K562 (cell line): Measurements from ENCODE around the gene PCDH9. TPM values are rescaled to one million over a fixed set of nuclear protein-coding genes. Genes with fewer than 3 reads are reported as not detected.

Experiments
- polyA plus RNA-seq, 8 experiments: library from polyadenylated mRNA; depleted of rRNA in 4 of 8; stranded (reverse) in 5 of 8; unstranded in 3 of 8; fragments of >200 nt; fragmentation: Nextera tagmentation in 2 of 8; fragmentation: Illumina TruSeq in 1 of 8; extraction: Ambion mirVana in 2 of 8; extraction: Trizol in 1 of 8; gene quantifications; 2 replicates each; pipeline versions ENCODE4 v1.2.1 to v1.2.3, GENCODE V29; 2011 to 2014; ENCODE audit warnings: inconsistent platforms in 1 of 8, missing spikeins in 1 of 8
- small RNA-seq: library from RNA; depleted of rRNA; stranded (forward); fragments of <200 nt; gene quantifications from one replicate; pipeline ENCODE3, GENCODE V24; 2014
- total RNA-seq, 7 experiments: library from RNA; depleted of rRNA in 6 of 7; stranded (reverse); fragments of >200 nt in 6 of 7; fragmentation: Illumina TruSeq in 2 of 7; extraction: Trizol in 2 of 7; gene quantifications; 2 replicates each; pipeline versions ENCODE4 v1.2.1 to v1.2.3, GENCODE V29; 2011 to 2021; ENCODE audit warnings: low replicate concordance in 1 of 7

Gene PCDH9
- total and polyA plus RNA-seq, 9 of the 15 experiments (the other 6 are each of a cell fraction or from before 2014, with no cell fraction given), result 1.1 to 6.7 (median 4.9) TPM

Small RNA genes lying within 50 kb of the gene (small RNA-seq; reads per million reads assigned to genes)
- not detected for gene RNU7-87P
